GM18519 (cell line): ENCODE measurements around the gene GRK5.
"Not testable (repeated sequence)": the region's sequence is repeated elsewhere in the genome, so short reads cannot be mapped to it uniquely, and the experiment has no call there.

ENCODE experiments used
- ATAC-seq: cut with Tn5 transposase; IDR thresholded peaks from one replicate; pipeline ENCODE4 v1.9.1; 2021; ENCODE audit warnings: mild to moderate bottlenecking, moderate library complexity; ENCODE audit not compliant: unreplicated experiment, low FRiP score

GRK5 gene

DNA sequence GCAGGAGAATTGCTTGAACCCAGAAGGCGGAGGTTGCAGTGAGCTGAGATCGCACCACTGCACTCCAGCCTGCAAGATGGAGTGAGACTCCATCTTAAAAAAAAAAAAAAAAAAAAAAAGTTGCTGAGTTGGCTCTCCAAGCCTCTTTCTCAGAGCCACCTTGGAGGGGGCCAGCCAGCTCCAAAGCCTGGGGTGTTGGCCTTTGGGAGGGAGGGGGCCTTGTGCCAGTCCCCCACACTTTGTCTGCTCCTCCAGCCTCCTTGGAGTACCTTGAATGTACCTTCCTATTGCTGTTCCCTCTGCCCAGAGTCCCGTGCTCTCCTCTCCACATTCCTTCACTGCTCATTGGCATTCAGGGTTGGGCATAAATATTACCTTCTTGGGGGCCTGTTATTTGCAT, 62.4 kb downstream of the GRK5 start:
- no peak for ATAC-seq

DNA sequence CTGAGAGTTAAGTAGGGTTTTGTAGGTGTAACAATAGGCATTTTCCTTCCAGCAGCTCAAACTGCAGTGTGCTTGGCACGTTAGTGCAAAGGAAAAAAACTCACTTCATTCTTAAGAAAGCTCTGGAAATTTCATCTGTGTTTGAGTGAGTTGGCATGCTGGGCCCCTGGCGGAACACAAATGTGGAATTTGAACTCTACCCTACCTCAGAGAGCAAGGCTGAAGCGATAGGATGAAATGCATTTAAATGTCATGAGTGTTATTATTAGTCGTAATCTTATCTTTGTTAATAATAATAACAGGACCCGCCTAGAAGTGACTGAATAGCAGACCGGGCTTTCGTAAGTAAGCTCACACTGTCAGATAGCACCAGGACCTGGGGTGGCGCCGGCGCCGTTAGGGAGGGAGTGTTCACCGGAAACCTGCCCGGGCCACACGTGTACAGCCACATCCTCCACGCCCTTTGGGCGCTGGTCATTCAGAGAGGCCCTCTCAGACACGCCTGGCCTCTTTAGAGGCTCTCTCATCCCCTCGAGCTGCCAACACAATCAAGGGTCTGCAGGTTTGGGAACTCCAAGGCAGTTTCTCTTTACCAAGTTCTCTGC, 63.5 kb downstream of the GRK5 start:
- ATAC-seq: peak; percentile 35

DNA sequence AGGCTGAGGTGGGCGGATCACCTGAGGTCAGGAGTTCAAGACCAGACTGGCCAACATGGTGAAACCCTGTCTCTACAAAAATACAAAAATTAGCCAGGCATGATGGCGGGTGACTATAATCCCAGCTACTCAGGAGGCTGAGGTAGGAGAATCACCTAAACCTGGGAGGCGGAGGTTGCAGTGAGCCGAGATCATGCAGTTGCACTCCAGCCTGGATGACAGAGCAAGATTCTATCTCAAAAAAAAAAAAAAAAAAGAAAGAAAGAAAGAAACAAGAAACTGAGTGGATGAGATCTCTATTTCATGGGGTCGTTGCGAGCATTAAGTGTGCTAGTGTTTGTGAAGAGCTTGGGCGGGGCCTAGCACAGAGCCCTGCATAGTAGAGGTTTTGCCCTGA, 65.0 kb downstream of the GRK5 start:
- not testable (repeated sequence) for ATAC-seq

DNA sequence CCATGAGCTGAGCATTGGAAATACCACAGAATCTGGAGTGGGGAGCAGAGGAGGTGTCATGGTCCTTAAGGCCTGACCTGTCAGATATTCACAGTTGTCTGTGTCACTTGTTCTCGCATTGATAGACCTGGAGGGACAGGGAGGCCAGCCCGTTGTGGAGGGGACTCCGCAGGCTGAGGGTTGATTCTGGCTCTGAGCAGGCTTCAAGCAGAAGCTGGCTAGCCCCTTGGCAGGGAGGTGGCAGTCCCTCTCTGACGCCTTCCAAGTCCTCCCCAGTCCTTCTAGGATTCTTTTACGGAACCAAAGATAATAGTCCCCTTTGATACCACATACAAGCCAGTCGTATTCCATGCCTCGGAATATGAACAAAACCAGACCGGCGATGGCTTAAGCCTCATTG, 65.4 kb downstream of the GRK5 start:
- no peak for ATAC-seq

DNA sequence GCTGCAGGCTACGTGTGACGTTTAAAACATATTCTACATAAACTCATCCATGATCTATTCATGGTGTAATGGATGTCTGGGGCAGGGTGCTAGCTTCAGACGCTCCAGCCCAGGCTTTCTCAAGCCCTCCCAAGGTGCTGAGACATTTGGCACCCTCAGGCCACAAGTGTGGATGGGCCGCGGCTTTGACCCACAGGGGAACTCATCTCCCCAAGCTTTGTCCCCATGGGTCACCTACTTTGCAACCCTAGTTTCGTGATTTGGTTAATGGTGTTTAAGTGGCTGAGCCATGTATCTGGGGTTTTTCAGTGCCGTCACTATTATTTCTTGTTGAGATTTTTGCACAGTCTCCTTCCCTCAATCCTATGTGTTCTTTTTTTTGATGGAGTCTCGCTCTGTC, 66.0 kb downstream of the GRK5 start:
- no peak for ATAC-seq

DNA sequence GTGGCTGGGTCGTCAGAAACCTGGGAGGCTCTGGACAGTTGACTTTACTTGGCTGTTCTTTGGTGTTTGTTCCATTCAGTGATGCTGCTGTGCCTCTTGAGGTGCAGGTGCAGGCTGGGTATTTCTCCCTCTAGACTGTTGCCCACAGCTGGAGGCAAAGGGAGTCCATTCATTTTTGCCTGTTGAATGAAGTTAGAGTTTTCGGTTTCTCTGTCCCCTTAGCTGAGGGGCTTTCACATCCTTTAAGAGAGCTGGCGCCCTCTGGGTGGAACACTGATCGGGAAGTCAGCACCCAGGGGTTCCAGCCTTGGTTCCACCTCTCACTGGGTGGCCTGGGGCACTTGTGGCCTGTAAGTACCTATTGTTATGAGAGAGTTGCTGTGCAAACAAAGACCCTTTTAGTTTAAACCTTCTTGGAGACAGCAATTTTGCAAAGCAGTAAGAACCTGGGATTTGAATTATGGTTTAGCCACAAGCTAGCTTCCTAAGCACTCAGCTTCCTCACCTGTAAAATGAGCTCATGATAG, 67.2 kb downstream of the GRK5 start:
- ATAC-seq: no peak

DNA sequence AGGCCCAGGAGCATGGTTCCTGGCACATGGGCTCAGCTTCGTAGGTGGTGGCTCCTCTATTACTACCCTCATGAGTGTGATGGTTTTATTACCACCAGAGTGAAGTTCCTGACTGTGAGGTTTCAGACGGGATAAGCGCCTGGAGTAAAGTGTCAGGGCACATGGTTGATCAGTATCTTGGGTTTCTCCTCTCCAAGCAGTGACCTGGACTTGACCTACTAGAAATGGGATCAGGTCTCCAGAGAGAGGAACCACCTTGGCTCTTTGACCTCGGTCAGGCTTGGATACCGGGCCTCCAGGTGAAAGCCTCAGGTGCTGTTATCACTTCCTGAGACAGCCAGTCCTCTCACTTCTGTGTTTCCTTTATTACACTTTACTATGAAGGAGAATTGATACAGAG, 67.7 kb downstream of the GRK5 start:
- ATAC-seq: no peak

DNA sequence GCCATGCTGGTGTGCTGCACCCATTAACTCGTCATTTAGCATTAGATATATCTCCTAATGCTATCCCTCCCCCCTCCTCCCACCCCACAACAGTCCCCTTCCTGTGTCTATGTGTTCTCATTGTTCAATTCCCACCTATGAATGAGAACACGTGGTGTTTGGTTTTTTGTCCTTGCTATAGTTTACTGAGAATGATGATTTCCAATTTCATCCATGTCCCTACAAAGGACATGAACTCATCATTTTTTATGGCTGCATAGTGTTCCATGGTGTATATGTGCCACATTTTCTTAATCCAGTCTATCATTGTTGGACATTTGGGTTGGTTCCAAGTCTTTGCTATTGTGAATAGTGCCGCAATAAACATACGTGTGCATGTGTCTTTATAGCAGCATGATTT, 68.8 kb downstream of the GRK5 start:
- not testable (repeated sequence) for ATAC-seq

DNA sequence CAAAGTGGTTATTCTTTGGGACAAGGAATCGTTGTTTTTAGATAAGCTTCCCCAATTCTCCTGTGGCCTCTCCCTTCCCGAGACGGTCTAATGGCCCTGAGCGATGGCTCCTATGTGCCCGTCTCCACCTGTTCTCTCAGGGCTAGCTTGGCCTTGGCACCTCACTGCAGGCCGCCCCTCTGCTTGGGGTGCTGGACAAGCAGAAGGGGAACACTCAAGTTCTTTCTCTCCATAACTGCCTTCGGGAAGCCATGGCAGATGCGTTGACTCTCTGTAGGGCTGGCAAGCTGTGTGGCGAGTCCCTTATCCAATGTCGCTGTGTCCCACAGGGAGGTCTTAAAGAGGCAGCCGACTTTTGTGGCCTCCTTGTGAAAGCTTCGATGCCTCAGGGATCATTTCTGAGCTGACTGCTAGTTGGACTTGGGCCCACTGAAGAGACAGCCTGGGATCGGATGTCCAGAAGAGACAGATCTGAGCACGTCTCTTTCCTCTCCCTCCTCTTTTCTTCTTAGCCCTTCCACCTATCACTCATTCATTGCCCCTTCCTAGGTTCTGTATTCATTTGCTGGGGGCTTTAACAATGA, 70.8 kb downstream of the GRK5 start:
- no peak for ATAC-seq

DNA sequence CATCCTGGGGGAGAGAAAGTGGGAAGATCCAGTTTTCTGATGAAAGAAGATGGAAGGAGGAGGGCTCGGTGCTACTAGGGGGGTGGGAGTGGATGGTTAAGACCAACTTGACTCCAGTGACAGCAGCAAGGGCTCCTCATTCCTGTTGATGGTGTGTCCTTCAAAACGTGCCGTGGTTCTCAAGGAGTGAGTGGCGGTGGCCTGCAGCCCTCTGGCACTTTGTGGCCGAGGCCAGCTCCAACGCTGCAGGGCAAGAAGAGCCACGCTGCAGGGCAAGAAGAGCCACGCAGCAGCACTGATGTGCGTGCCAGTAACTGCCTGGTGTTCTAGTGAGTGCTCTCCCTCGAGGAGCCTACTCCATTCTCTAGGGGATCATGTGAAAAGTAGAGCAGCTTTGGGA, 72.1 kb downstream of the GRK5 start:
- ATAC-seq: no peak

DNA sequence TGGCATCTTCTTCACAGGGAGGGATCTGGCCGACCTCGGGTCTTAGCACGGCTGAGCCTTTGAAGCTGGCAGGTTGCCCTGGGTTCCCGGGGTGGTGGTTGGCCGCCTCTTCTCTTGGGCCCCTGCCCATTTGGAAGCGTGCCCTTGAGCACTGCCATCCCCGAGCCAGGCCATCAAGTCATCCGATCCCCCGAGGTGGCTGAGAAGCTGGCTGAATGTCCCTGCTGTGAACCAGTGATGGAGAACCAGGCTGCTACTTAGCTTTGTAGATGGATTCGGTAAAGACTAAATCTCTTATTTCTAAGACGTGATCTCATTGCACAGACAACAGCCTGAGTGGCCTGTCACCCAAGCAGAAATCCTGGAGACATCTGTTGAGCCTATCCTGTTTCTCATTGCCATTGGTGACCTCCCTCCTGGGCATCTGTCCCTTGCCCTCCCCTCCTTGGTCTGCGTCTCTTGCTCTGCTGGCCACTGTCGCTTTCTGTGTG, 74.3 kb downstream of the GRK5 start:
- no peak for ATAC-seq

DNA sequence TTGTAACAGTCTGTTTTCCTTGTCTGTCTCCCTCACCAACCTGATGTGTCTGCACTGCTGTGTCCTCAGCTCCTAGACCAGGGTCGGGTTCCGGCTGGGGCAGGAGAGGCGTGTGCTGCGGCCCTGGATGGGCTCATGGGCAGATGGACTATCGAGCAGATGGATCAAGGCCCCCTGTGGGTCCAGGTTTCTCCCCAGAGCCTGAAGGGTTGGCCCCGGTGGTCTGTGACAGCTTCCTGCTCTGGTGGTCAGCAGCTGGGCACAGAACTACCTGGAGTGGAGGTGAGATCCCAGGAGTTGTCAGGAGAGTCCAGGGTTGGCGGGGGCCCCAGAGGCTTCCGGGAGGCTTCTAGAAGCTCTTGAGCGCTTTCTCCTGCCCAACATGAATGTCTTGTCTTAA, 75.1 kb downstream of the GRK5 start:
- ATAC-seq: no peak

DNA sequence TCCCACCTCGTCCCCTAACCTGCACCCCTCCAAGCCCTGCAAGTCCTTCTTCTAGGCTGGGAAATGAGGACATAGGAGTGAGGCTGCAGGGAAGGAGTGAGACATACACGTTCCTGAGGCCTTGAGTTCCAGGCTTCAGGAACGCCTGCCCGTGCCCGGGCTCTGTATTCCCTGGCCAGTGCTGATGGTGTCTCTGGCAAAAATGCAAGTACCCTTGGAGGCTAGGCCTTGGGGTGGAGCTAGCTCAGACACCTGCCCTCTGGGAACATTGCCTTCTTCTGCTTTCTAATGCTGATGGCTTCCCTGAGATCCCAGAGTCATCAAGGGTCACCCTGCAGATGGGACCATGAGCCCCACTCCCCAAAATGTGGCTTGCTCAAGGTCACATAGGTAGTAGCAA, 76.0 kb downstream of the GRK5 start:
- ATAC-seq: no peak

DNA sequence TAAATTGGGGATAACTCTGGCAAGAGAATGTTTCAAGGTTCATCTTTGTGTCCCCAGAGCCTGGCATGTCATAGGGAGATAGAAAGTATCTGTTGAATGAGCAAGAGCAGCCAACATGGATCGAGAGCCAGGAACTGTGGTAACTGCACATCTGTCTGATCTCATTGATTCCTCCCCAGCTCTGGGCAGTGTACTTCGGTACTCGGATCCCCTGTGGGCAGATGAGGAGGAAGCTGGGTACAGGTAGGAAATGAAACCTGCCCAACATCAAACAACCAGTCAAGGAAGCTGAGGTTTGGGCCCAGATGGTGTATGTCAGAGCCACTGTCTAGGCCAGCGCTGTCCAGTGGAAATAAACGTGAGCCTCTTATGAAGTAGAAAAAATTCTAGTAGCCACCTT, 76.4 kb downstream of the GRK5 start:
- no peak for ATAC-seq

DNA sequence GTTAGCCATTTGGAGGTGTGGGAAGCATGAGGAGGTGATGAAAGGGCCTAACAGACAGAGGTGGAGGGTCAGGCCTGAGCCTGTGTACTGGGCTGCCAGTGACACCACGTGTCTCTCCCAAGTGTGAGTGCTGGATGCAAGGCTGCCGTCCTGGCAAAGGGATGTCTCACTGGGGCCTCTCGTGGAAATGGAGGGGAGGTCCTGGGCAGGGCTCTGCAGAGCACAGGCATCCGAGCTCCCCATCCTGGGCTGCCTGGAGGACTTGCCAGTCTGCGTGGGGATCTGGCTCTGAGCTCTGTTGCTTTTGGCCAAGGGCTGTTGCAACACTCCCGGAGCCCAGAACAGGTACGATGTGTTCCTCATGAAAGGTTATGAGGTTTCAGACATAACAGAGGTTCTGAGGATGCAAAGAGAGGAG, 77.3 kb downstream of the GRK5 start:
- ATAC-seq: no peak

DNA sequence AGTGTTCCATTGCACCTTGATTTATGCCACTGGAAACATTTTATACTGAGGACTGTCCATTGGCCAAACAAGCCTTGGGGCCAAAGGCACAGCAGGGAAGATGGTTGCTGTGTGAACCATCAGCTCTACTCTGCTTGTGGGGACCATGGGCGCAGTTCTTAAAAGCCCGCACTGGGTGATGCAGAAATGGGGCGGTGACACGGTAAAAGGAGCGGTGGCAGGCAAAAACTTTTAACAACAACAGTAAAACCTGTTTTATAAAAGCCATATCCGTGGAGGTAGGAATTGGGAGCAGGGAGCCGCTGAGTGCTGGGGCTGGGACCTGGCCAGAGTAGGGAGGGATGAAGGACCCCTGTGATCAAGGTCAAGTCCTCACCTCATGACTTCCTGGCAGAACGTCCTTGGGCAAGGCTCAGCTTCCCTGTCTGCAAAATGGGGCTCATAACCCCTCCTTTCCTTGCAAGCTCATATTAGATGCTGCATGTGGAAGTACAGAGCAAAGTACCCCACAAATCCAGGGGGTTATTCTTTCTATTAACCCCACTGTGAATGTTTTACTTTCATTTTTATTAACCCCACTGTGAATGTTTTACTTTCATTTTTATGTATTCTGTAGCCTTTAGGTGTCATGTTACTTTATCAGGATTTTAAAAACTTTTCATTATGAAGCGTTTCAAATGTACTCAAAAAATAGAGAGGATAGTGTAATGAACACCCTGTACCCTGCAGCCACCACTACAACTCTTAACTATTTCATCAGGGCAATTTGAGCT, 78.3 kb downstream of the GRK5 start:
- ATAC-seq: no peak

DNA sequence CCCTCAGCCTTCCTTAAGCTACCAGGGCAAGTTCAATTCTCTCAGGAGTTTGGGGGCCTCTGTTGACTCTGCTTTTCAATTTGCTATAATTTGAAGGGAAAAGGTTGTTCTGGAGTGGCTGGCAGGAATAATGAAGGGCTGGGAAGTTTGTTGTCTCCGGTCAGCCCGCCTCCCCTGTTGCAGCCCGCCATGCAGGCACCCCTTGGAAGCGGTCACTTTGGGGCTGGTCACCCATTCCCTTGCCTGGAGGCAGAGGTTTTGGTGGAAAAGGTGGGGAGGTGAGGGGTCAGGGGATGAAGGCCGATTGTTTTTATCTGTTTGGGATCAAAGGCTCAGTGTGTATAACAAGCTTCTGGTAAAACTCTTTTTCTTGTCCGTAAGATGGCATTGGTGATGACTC, 79.1 kb downstream of the GRK5 start:
- ATAC-seq: no peak

DNA sequence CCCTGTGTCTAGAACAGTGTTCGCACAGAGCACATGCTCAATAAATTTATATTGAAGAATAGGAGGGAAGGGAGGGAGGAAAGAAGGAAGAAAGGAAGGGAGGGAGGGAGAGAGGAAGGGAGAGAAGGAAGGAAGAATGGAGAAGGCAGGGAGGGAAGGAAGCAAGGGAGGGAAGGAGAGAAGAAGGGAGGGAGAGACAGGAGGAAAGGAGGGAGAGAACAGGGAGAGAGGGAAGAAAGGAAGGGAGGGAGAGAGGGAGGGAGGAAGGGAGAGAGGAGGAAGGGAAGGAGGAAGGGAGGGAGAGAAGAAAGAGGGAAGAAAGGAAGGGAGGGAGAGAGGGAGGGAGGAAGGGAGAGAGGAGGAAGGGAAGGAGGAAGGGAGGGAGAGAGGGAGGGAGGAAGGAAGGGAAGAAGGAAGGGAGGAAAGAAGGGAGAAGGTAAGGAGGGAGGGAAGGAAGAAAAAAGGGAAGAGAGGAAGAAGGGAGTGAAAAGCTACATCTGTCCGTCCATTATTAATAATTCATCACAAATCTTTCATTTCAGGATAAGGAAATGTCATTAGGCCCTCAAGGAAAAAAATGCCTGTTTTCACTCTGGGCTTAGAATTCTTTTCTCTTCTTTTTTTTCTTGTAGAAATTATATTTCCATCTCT, 79.7 kb downstream of the GRK5 start:
- no peak for ATAC-seq

DNA sequence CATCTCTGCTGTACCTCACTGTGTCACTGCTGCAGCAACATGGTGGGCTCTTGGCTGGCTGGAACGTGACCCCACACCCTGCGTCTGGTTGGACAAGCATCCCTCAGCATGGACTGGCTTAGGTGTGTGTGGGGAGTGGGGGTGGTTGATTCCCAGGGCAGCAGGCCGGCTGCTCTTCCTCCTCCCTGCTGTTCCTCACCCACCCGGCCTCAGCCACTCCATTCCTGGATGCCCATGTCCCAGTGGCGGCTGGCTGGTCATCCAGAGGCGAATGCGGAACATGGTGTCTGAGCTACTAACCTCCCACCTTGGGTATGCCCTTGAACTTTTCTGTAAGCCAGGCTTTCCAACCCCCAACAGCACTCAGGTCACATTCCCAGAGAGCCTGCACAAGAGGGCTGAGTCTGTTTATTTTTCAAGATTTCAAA, 81.2 kb downstream of the GRK5 start:
- ATAC-seq: no peak

DNA sequence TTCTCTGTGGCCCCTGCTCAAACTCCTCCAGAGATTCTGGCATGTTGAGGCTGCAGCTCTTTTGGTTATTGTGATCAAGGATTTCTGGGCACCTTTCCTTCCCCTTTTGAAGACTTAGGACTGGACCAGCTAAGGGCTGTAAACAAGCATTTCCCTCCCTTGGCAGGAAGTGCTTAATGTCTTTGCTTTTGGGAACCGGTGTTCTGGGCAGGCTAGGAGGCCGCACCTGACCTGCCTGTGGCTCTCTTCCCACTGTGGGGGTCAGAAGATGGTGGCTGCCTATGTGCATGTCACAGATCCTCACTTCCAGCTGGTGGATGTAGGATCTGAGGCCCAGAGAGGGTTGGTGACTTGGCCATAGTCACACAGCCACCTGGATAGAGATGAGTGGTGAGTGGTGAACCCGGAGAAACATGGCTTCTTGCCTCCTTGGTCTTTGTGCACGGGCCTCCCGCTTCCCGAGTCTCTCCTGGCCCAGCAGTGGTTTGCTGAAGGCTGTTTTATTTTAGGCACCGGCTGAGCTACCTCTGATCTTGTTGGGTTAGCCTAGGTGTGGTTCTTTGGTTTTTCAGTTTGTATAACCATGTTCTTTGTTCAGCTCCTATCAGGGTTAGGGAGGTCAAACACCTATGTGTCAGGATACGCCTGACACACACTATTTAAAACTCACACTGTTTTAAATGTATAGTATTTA, 82.0 kb downstream of the GRK5 start:
- no peak for ATAC-seq
